ENCODE measurements around the gene MEIOSIN. TPM values are rescaled to one million over a fixed set of nuclear protein-coding genes. Genes with fewer than 3 reads are reported as not detected.

The MEIOSIN gene
- total and polyA plus RNA-seq, 2 donors (not counting 1 experiment from before 2014, with no cell fraction given) = not detected

DNA sequence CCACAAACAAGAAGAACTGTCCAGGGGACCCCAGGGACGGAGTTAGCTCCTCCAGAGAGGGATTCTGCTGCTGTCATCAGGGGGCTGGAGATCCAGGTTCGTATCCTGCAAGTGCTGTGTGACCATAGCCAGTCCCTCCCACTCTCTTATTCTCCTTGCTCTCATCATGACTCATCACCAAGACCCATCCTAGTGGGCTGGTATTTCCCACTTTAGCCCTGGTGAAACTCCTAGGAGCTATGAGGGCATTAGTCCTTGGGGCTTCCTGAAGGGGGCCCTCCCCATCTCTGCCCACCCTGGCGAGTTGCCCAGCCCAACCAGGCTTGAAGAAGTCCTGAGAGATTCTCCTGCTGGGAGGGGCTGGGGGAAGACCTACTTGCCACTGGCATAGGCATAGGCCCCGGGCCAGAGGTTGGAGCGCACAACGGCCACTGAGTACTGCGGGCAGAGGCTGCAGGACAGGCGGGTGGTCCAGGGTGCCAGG lies 66.9 kb downstream of the MEIOSIN start:
- no peak overlapping the region for H3K9ac ChIP-seq (ENCODE audit: low read length)
- no peaks in the 10 kb centered on the region for H3K9me3 ChIP-seq (ENCODE audit: control extremely low read depth in 1 of 3, control insufficient read depth in 2 of 3, insufficient read depth in 1 of 3, low read length in 2 of 3)
- no peak for ATAC-seq (ENCODE audit: low read depth)
- H3K36me3 ChIP-seq (replicated peaks in 1 of 2; ENCODE audit: control extremely low read depth in 1 of 2, control insufficient read depth in 1 of 2, extremely low read depth in 1 of 2, insufficient read depth in 2 of 2, low read length in 1 of 2) = no peaks in the 10 kb centered on the region
- no peak overlapping the region for H3K4me2 ChIP-seq (replicated peaks; ENCODE audit: low read depth, low read length, poor library complexity, severe bottlenecking)
- no peaks in the 10 kb centered on the region for H4K20me1 ChIP-seq (ENCODE audit: control insufficient read depth, insufficient read depth, low read length, poor library complexity, severe bottlenecking)
- H3K4me1 Mint-ChIP-seq = peaks cover 6% of the 10 kb centered on the region
- no peak for DNase-seq
- no peak overlapping the region for H3K4me3 ChIP-seq (ENCODE audit: control extremely low read depth in 1 of 5, extremely low read depth in 1 of 5, insufficient read depth in 1 of 5, low read depth in 2 of 5, low read length in 4 of 5)
- peaks cover 9% of the 10 kb centered on the region for H3K27me3 Mint-ChIP-seq
- peaks cover 0 to 12% (median 0%) of the 10 kb centered on the region in 4 experiments for H3K27me3 ChIP-seq (replicated peaks in 1 of 4; ENCODE audit: control extremely low read depth in 1 of 4, control insufficient read depth in 3 of 4, insufficient read depth in 4 of 4, low read length in 3 of 4)
- POLR2A ChIA-PET = interaction anchor here (2.8 kb wide), 1 partner anchor 31 kb away, joined by 23 read pairs; the partner anchor contains the start of gene SIX5
- peaks cover 3 to 6% of the 10 kb centered on the region in 2 donors for H3K4me1 ChIP-seq (ENCODE audit: control insufficient read depth in 2 of 2, insufficient read depth in 2 of 2, low read length in 2 of 2)
- H3K27ac ChIP-seq (ENCODE audit: low read length in 2 of 2) = no peak overlapping the region
- H2AFZ ChIP-seq (ENCODE audit: insufficient read depth, low read depth, low read length, poor library complexity, severe bottlenecking) = no peak overlapping the region
- 84% methylated on average over 7 of the region's 8 CpGs for WGBS (ENCODE audit: insufficient coverage)
- intact Hi-C loops (cut with micrococcal nuclease) = no loop called here
- CTCF ChIA-PET = interaction anchor here (0.5 to 11.8 kb wide), 16 partner anchors 9 to 150 kb away, joined by 3 to 302 read pairs (median 4); partner anchors contain the start of genes DMPK, QPCTL and SIX5
- H3K9me3 Mint-ChIP-seq (ENCODE audit: insufficient read depth) = no peaks in the 10 kb centered on the region
- H3K27ac Mint-ChIP-seq = no peak overlapping the region
- TF ChIP-seq, protein P1, sequence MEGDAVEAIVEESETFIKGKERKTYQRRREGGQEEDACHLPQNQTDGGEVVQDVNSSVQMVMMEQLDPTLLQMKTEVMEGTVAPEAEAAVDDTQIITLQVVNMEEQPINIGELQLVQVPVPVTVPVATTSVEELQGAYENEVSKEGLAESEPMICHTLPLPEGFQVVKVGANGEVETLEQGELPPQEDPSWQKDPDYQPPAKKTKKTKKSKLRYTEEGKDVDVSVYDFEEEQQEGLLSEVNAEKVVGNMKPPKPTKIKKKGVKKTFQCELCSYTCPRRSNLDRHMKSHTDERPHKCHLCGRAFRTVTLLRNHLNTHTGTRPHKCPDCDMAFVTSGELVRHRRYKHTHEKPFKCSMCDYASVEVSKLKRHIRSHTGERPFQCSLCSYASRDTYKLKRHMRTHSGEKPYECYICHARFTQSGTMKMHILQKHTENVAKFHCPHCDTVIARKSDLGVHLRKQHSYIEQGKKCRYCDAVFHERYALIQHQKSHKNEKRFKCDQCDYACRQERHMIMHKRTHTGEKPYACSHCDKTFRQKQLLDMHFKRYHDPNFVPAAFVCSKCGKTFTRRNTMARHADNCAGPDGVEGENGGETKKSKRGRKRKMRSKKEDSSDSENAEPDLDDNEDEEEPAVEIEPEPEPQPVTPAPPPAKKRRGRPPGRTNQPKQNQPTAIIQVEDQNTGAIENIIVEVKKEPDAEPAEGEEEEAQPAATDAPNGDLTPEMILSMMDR (IDR thresholded peaks at IDR 0.05) = no peak
- no peak for TF ChIP-seq EZH2 (IDR thresholded peaks at IDR 0.05; ENCODE audit: borderline replicate concordance, insufficient read depth, low read depth, low read length, poor library complexity, severe bottlenecking)
- H3K4me3 Mint-ChIP-seq = no peak overlapping the region
- peaks cover 3% of the 10 kb centered on the region for H3K79me2 ChIP-seq (ENCODE audit: control insufficient read depth, insufficient read depth, low read length)

DNA sequence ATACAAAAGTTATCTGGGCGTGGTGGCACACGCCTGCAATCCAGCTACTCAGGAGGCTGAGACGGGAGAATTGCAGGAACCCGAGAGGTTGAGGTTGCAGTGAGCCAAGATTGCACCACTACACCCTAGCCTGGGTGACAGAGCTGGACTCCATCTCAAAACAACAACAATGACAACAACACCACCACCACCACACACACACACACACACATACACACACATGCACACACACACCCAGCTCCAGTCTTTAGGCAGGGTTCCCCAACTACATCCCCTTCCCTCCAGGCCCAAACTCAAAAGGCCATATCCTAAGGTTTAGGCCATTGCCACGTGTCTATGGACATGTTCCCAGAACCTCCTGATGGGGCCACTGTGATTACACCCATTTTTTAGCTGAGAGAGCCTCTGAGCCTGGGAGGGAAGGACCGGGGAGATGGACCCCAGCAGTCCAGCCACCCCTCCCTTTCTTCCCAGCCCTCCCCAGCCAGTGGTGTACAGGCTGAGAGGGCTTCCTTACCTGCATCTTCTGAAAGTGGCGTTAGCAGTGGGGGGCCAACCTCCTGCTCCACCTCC lies 68.5 kb downstream of the MEIOSIN start:
- intact Hi-C loops (cut with micrococcal nuclease) = no loop called here
- 90% methylated on average over 5 of the region's 7 CpGs for WGBS (ENCODE audit: insufficient coverage)
- ChIA-PET POLR2A (no interaction called here), CTCF (interaction anchor here (0.7 to 11.8 kb wide), 5 partner anchors 9 to 918 kb away, joined by 3 to 302 read pairs (median 3); partner anchors contain the start of genes DMWD and SIX5)
- Histone ChIP-seq H3K9ac (ENCODE audit: low read length) (no peak overlapping the region), H3K9me3 (ENCODE audit: control extremely low read depth in 1 of 3, control insufficient read depth in 2 of 3, insufficient read depth in 1 of 3, low read length in 2 of 3) (peaks cover 0 to 4% (median 0%) of the 10 kb centered on the region in 3 donors), H3K4me2 (replicated peaks; ENCODE audit: low read depth, low read length, poor library complexity, severe bottlenecking) (no peak overlapping the region), H3K4me3 (ENCODE audit: control extremely low read depth in 1 of 5, extremely low read depth in 1 of 5, insufficient read depth in 1 of 5, low read depth in 2 of 5, low read length in 4 of 5) (no peak overlapping the region), H3K36me3 (replicated peaks in 1 of 2; ENCODE audit: control extremely low read depth in 1 of 2, control insufficient read depth in 1 of 2, extremely low read depth in 1 of 2, insufficient read depth in 2 of 2, low read length in 1 of 2) (no peaks in the 10 kb centered on the region), H3K79me2 (ENCODE audit: control insufficient read depth, insufficient read depth, low read length) (no peaks in the 10 kb centered on the region), H4K20me1 (ENCODE audit: control insufficient read depth, insufficient read depth, low read length, poor library complexity, severe bottlenecking) (no peaks in the 10 kb centered on the region), H2AFZ (ENCODE audit: insufficient read depth, low read depth, low read length, poor library complexity, severe bottlenecking) (no peak overlapping the region), H3K4me1 (ENCODE audit: control insufficient read depth in 2 of 2, insufficient read depth in 2 of 2, low read length in 2 of 2) (peaks cover 3 to 6% of the 10 kb centered on the region in 2 donors), H3K27me3 (replicated peaks in 1 of 4; ENCODE audit: control extremely low read depth in 1 of 4, control insufficient read depth in 3 of 4, insufficient read depth in 4 of 4, low read length in 3 of 4) (peaks cover 0 to 12% (median 0%) of the 10 kb centered on the region in 4 experiments), H3K27ac (ENCODE audit: low read length in 2 of 2) (no peak overlapping the region)
- no peaks in the 10 kb centered on the region for H3K9me3 Mint-ChIP-seq (ENCODE audit: insufficient read depth)
- H3K4me1 Mint-ChIP-seq = peaks cover 8% of the 10 kb centered on the region
- no peak overlapping the region for H3K4me3 Mint-ChIP-seq
- TF ChIP-seq EZH2 (IDR thresholded peaks at IDR 0.05; ENCODE audit: borderline replicate concordance, insufficient read depth, low read depth, low read length, poor library complexity, severe bottlenecking) = no peak
- TF ChIP-seq, protein P1 (IDR thresholded peaks at IDR 0.05) = no peak
- no peak overlapping the region for H3K27ac Mint-ChIP-seq
- DNase-seq (no peak), ATAC-seq (ENCODE audit: low read depth) (no peak)
- peaks cover 9% of the 10 kb centered on the region for H3K27me3 Mint-ChIP-seq

All from B cell (primary cell).